Neural cell (in vitro differentiated cells): ENCODE measurements around the gene PVALEF.

Source experiments
- CTCF ChIP-seq: fragments of 450-650 bp; IDR thresholded peaks from 2 replicates; pipeline ENCODE4 v1.5.1; 2014; ENCODE audit warnings: antibody characterized with exemption, mild to moderate bottlenecking, moderate library complexity; ENCODE audit not compliant: poor library complexity, severe bottlenecking
- EZH2 ChIP-seq: fragments of 200-600, 300-800 bp; shearing (Covaris generic), sonication (generic); IDR thresholded peaks from 2 replicates; pipeline ENCODE4 v1.6.1; 2014; ENCODE audit warnings: antibody characterized with exemption, low read length, borderline replicate concordance, mild to moderate bottlenecking; ENCODE audit not compliant: insufficient read depth, poor library complexity, severe bottlenecking
- MXI1 ChIP-seq: fragments of 450-650 bp; conservative IDR thresholded peaks from 2 replicates; pipeline ENCODE4 v1.6.1; 2014; ENCODE audit warnings: antibody characterized with exemption, mild to moderate bottlenecking; ENCODE audit not compliant: poor library complexity, severe bottlenecking
- POLR2AphosphoS5 ChIP-seq: IDR thresholded peaks from 2 replicates; pipeline ENCODE4 v1.6.1; 2012
- RAD21 ChIP-seq: fragments of 450-650 bp; conservative IDR thresholded peaks from 2 replicates; pipeline ENCODE4 v1.6.1; 2014; ENCODE audit warnings: antibody characterized with exemption, mild to moderate bottlenecking, moderate library complexity
- SMC3 ChIP-seq: fragments of 450-650 bp; conservative IDR thresholded peaks from 2 replicates; pipeline ENCODE4 v1.6.1; 2014; ENCODE audit warnings: antibody characterized with exemption, mild to moderate bottlenecking, moderate library complexity; ENCODE audit not compliant: poor library complexity
- TAF1 ChIP-seq: IDR thresholded peaks from 2 replicates; pipeline ENCODE4 v1.6.1; 2012; ENCODE audit warnings: low read depth

DNA sequence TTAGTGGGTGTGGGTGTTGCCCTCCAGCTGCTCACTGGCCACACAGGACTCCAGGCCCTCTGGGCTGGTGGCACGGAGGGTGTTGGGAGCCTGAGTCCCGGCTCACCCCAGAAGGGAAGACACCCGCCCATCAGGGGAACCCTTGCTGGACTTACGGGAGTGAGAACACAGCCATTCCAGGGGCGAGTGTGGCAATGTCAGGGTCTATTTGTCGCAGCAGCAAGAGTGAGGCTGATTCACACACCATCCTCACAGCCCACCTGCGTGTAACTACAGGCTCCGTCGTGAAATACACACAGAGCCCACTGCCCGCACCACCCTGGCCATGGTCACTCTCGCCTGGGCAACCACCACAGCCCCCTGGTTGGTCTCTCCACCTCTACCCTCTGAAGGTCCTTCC, 18.5 kb downstream of the PVALEF start:
- TF ChIP-seq CTCF: no peak
- TF ChIP-seq POLR2AphosphoS5: no peak
- TF ChIP-seq EZH2: no peak
- TF ChIP-seq RAD21: no peak
- TF ChIP-seq MXI1: no peak
- no peak for TF ChIP-seq SMC3
- no peak for TF ChIP-seq TAF1
